Measurements from ENCODE around the gene ARHGEF6. TPM values are rescaled to one million over a fixed set of nuclear protein-coding genes. Genes with fewer than 3 reads are reported as not detected.

The ARHGEF6 gene
- total and polyA plus RNA-seq, 7 donors = 11.4 to 70.5 (median 25.4) TPM

- TF ChIP-seq CTCF (IDR thresholded peaks at IDR 0.05) = no peak
- no peaks in the 10 kb centered on the region for H3K4me1 ChIP-seq
- DNase-seq (no peak), ATAC-seq (no peak)
- intact Hi-C loops (cut with DNase I) = no loop called here
- no peak overlapping the region for H3K4me3 ChIP-seq
- H3K9me3 ChIP-seq = no peaks in the 10 kb centered on the region
- H3K27me3 ChIP-seq (ENCODE audit: insufficient read depth in 3 of 3, low read length in 2 of 3) = no peaks in the 10 kb centered on the region
- H3K27ac ChIP-seq = peak overlapping the region; percentile 59
- 63 to 72% (median 66%) methylated on average over 7 of the region's 7 CpGs for whole genome bisulfite sequencing, 3 donors
- peaks cover 0 to 17% of the 10 kb centered on the region in 2 donors for H3K36me3 ChIP-seq (ENCODE audit: insufficient read depth in 1 of 2, low read depth in 1 of 2)
Measured at GRCh38 chrX:136736690-136737089, 44.0 kb downstream of the ARHGEF6 start.

GRCh38 chrX:136735601-136736000 lies 45.1 kb downstream of the ARHGEF6 start:
- peaks cover 0 to 6% of the 10 kb centered on the region in 2 donors for H3K36me3 ChIP-seq (ENCODE audit: insufficient read depth in 1 of 2, low read depth in 1 of 2)
- intact Hi-C loops (cut with DNase I) = no loop called here
- 53 to 84% (median 80%) methylated on average over 1 of the region's 1 CpG for WGBS, 3 donors
- DNase-seq (no peak), ATAC-seq (no peak)
- H3K4me1 ChIP-seq = no peaks in the 10 kb centered on the region
- H3K9me3 ChIP-seq = no peaks in the 10 kb centered on the region
- H3K27me3 ChIP-seq (ENCODE audit: insufficient read depth in 3 of 3, low read length in 2 of 3) = no peaks in the 10 kb centered on the region
- H3K27ac ChIP-seq = peak overlapping the region; percentile 42
- no peak overlapping the region for H3K4me3 ChIP-seq
- no peak for TF ChIP-seq CTCF (IDR thresholded peaks at IDR 0.05)

GRCh38 chrX:136733613-136734012 lies 47.1 kb downstream of the ARHGEF6 start:
- no peak for TF ChIP-seq CTCF (IDR thresholded peaks at IDR 0.05)
- Histone ChIP-seq H3K9me3 (no peaks in the 10 kb centered on the region), H3K4me3 (no peak overlapping the region), H3K27me3 (ENCODE audit: insufficient read depth in 3 of 3, low read length in 2 of 3) (no peaks in the 10 kb centered on the region), H3K27ac (peak overlapping the region; percentile 56), H3K36me3 (ENCODE audit: insufficient read depth in 1 of 2, low read depth in 1 of 2) (no peaks in the 10 kb centered on the region), H3K4me1 (no peaks in the 10 kb centered on the region)
- no peak for DNase-seq
- intact Hi-C loops (cut with DNase I) = no loop called here
- no peak for ATAC-seq
- 61 to 82% (median 72%) methylated on average over 3 of the region's 3 CpGs for WGBS, 3 donors

GRCh38 chrX:136731798-136732197 lies 48.9 kb downstream of the ARHGEF6 start:
- DNase-seq (no peak), ATAC-seq (peak in 1 of 4 donors; percentile 5)
- WGBS, 3 donors = 78 to 89% (median 83%) methylated on average over 3 of the region's 3 CpGs
- Histone ChIP-seq H3K27me3 (ENCODE audit: insufficient read depth in 3 of 3, low read length in 2 of 3) (no peaks in the 10 kb centered on the region), H3K36me3 (ENCODE audit: insufficient read depth in 1 of 2, low read depth in 1 of 2) (no peaks in the 10 kb centered on the region), H3K27ac (peak overlapping the region; percentile 66), H3K4me3 (no peak overlapping the region), H3K9me3 (no peaks in the 10 kb centered on the region), H3K4me1 (peaks cover 3% of the 10 kb centered on the region)
- TF ChIP-seq CTCF (IDR thresholded peaks at IDR 0.05) = no peak
- intact Hi-C loops (cut with DNase I) = no loop called here

GRCh38 chrX:136731207-136731782 lies 49.4 kb downstream of the ARHGEF6 start:
- ATAC-seq = peak; percentile 70 to 91 (median 83)
- TF ChIP-seq CTCF (IDR thresholded peaks at IDR 0.05) = no peak
- Histone ChIP-seq H3K4me3 (peak overlapping the region; percentile 10), H3K4me1 (peaks cover 8% of the 10 kb centered on the region), H3K27ac (peak overlapping the region; percentile 66), H3K9me3 (no peaks in the 10 kb centered on the region), H3K36me3 (ENCODE audit: insufficient read depth in 1 of 2, low read depth in 1 of 2) (no peaks in the 10 kb centered on the region), H3K27me3 (ENCODE audit: insufficient read depth in 3 of 3, low read length in 2 of 3) (no peaks in the 10 kb centered on the region)
- DNase-seq = no peak
- WGBS, 3 donors = 28 to 47% (median 32%) methylated on average over 5 of the region's 5 CpGs
- intact Hi-C loops (cut with DNase I) = no loop called here

All from psoas muscle (tissue), 8 donors.